Heart left ventricle (tissue), 13 donors: Measurements from ENCODE around the gene TUBB3.

ENCODE experiments used
- POLR2A ChIP-seq, 2 donors: fragments of 450-650 bp; IDR thresholded peaks; one replicate each; pipeline ENCODE4 v1.6.1; 2017; ENCODE audit warnings: antibody characterized with exemption in 2 of 2, mild to moderate bottlenecking in 2 of 2, moderate library complexity in 2 of 2
- TF ChIP-seq, protein P1 (sequence below), 12 donors: fragments of 200-600 bp; sonication (generic) in 4 of 12; IDR thresholded peaks; one replicate each; pipeline versions ENCODE4 v1.5.0 to v1.8.0; 2018 to 2022; ENCODE audit warnings: antibody characterized with exemption in 12 of 12, mild to moderate bottlenecking in 5 of 12
- donor health status: ischemic (EF 13 %, LVEDD 7.1; RV severe dilation, severe dysfunction).
- donor health status: DM: no; HTN: yes; CAD: no.
- donor health status: DM: no; HTN: no; CAD: no.
- donor health status: ischemic (EF 25% LVEDD 6.9; RV normal size, moderate dysfunction).
- donor health status: ischemic (EF 25% LVEDD 5.7; RV mildly dilated, moderate dysfunction).
- donor health status: ischemic (EF 35%, LVEDD 5.7; RV mildly dilated, moderate dysfunction).
- donor health status: nonischemic (EF 11% LVEDD 7.7; RV severe dilation, severe dysfunction).
- donor health status: DM: yes; HTN: yes; CAD: no.
- donor health status: PGD.
- donor health status: ischemic (EF 29% LVEDD 5.4; RV normal size, mild dysfunction).
- donor health status: nonischemic (EF 23%, LVEDD 6.1; RV moderate dilation, normal function).

- TF ChIP-seq, protein P1, sequence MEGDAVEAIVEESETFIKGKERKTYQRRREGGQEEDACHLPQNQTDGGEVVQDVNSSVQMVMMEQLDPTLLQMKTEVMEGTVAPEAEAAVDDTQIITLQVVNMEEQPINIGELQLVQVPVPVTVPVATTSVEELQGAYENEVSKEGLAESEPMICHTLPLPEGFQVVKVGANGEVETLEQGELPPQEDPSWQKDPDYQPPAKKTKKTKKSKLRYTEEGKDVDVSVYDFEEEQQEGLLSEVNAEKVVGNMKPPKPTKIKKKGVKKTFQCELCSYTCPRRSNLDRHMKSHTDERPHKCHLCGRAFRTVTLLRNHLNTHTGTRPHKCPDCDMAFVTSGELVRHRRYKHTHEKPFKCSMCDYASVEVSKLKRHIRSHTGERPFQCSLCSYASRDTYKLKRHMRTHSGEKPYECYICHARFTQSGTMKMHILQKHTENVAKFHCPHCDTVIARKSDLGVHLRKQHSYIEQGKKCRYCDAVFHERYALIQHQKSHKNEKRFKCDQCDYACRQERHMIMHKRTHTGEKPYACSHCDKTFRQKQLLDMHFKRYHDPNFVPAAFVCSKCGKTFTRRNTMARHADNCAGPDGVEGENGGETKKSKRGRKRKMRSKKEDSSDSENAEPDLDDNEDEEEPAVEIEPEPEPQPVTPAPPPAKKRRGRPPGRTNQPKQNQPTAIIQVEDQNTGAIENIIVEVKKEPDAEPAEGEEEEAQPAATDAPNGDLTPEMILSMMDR (IDR thresholded peaks at IDR 0.05) = no peak
- TF ChIP-seq POLR2A (IDR thresholded peaks at IDR 0.05) = no peak
Observed at GRCh38 chr16:89958596-89958995, 35.5 kb downstream of the TUBB3 start.
